Endothelial cell of umbilical vein (primary cell): ENCODE measurements around the gene KLRF1.

Experiments
- EZH2 ChIP-seq: IDR thresholded peaks from 2 replicates; pipeline ENCODE4 v1.6.1; 2012; ENCODE audit warnings: borderline replicate concordance, low read depth, mild to moderate bottlenecking, moderate library complexity, low read length, inconsistent platforms; ENCODE audit not compliant: severe bottlenecking
- FOS ChIP-seq: IDR thresholded peaks from 2 replicates; pipeline ENCODE4 v1.6.1; 2011; ENCODE audit warnings: mild to moderate bottlenecking, low read length, moderate library complexity, borderline replicate concordance; ENCODE audit not compliant: insufficient read depth
- GATA2 ChIP-seq: IDR thresholded peaks from 2 replicates; pipeline ENCODE4 v1.7.0; 2011; ENCODE audit warnings: low read depth, mild to moderate bottlenecking, moderate library complexity, mixed read lengths, low read length; ENCODE audit not compliant: insufficient read length, insufficient read depth
- JUN ChIP-seq: IDR thresholded peaks from 2 replicates; pipeline ENCODE4 v1.6.1; 2011; ENCODE audit warnings: borderline replicate concordance, low read depth; ENCODE audit not compliant: insufficient read length, insufficient read depth
- POLR2A ChIP-seq: IDR thresholded peaks from 2 replicates; pipeline ENCODE4 v1.6.1; 2012; ENCODE audit warnings: low read depth, mild to moderate bottlenecking, control low read depth, low read length
- POLR2AphosphoS5 ChIP-seq: IDR thresholded peaks from 2 replicates; pipeline ENCODE4 v1.6.1; 2012; ENCODE audit warnings: low read depth, mild to moderate bottlenecking, control low read depth, low read length, moderate library complexity; ENCODE audit not compliant: insufficient read depth
- TF ChIP-seq, protein P1 (sequence below), 2 donors: IDR thresholded peaks; 1 replicate in 1 of 2; 2 replicates in 1 of 2; pipeline ENCODE4 v1.5.1; 2011; ENCODE audit warnings: low read length in 2 of 2, mild to moderate bottlenecking in 2 of 2, moderate library complexity in 2 of 2, control low read depth in 1 of 2, inconsistent platforms in 1 of 2, low read depth in 1 of 2; ENCODE audit not compliant: insufficient read depth in 1 of 2; ENCODE audit errors: extremely low read depth in 1 of 2
- TF ChIP-seq, protein P2 (sequence below): IDR thresholded peaks from 2 replicates; pipeline ENCODE4 v1.6.1; 2011; ENCODE audit not compliant: insufficient read depth, insufficient read length

DNA sequence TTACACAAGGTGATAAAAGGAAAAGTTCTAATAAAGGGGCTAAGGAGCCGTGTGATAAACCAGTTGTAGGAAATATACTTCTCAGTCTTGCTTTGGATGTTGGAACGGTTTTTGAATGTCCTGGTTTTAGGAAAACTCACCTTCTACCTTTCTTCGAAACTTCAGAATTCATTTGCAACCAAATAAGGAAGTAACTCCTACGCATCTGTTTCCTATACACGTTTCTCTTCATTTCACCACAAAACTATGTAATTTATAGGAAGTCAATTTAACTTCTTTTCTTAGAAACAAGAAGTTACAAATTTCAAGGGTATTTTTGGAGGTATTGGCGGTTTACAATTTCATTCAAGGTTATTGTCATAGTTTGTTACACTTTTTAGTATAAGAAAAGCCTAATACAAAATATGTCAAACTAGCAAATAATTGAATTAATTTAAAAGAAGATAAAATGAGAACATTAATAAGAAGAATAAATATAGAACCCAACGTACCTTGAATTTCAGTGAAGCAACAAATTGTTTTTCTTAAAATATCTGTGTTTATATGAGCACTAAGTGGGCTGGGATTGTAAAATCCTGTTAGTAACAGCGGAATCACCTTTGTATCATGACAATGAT, 33.4 kb upstream of the KLRF1 start:
- TF ChIP-seq POLR2AphosphoS5 (no peak), POLR2A (no peak), FOS (no peak), EZH2 (no peak), JUN (no peak), GATA2 (no peak)
- TF ChIP-seq, protein P1, sequence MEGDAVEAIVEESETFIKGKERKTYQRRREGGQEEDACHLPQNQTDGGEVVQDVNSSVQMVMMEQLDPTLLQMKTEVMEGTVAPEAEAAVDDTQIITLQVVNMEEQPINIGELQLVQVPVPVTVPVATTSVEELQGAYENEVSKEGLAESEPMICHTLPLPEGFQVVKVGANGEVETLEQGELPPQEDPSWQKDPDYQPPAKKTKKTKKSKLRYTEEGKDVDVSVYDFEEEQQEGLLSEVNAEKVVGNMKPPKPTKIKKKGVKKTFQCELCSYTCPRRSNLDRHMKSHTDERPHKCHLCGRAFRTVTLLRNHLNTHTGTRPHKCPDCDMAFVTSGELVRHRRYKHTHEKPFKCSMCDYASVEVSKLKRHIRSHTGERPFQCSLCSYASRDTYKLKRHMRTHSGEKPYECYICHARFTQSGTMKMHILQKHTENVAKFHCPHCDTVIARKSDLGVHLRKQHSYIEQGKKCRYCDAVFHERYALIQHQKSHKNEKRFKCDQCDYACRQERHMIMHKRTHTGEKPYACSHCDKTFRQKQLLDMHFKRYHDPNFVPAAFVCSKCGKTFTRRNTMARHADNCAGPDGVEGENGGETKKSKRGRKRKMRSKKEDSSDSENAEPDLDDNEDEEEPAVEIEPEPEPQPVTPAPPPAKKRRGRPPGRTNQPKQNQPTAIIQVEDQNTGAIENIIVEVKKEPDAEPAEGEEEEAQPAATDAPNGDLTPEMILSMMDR (IDR thresholded peaks at IDR 0.05; ENCODE audit: extremely low read depth in 1 of 2, insufficient read depth in 1 of 2, low read depth in 1 of 2, low read length in 2 of 2) = no peak
- TF ChIP-seq, protein P2, sequence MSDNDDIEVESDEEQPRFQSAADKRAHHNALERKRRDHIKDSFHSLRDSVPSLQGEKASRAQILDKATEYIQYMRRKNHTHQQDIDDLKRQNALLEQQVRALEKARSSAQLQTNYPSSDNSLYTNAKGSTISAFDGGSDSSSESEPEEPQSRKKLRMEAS = no peak
